PC-9 (cell line): ENCODE results near the gene MLN. TPM values are rescaled to one million over a fixed set of nuclear protein-coding genes. Genes with fewer than 3 reads are reported as not detected.
A peak's percentile ranks its signal among the peaks of the same experiment; 100 is the strongest.

Source experiments
- BruUV-seq: library from RNA; stranded (reverse); fragments of 400-500 nt; replicated peaks from 2 replicates; lab custom pipeline; 2021; lab: Mats Ljungman, UMichigan
- CTCF ChIA-PET: fragments of 300-600 bp; sonication (Branson Sonifier 250); formaldehyde crosslinking; loops from one replicate; lab custom pipeline; 2022; ENCODE audit warnings: antibody characterized with exemption; lab: Charles Lee
- POLR2A ChIA-PET: fragments of 300-600 bp; sonication (Branson Sonifier 250); formaldehyde crosslinking; loops from one replicate; lab custom pipeline; 2022; ENCODE audit warnings: antibody characterized with exemption; ENCODE audit not compliant: unreplicated experiment; lab: Charles Lee
- DNase-seq, 2 experiments: peaks; one replicate each; pipeline versions ENCODE4 v3.0.0 to v3.0.0-alpha.2; 2015 to 2022; ENCODE audit warnings: mixed read lengths in 1 of 2
- H2AFZ ChIP-seq: fragments of 200-600 bp; sonication (generic); 2 replicates; pipeline ENCODE4 v1.8.1; 2017; ENCODE audit warnings: antibody characterized with exemption
- H3F3A ChIP-seq: fragments of 200-600 bp; sonication (generic); 2 replicates; pipeline ENCODE4 v1.8.1; 2017; ENCODE audit warnings: antibody characterized with exemption, mild to moderate bottlenecking, low read depth; ENCODE audit not compliant: insufficient read depth
- H3K27ac ChIP-seq: fragments of 200-600 bp; sonication (generic); 2 replicates; pipeline ENCODE4 v1.6.1; 2016; ENCODE audit warnings: mixed run types
- H3K27me3 ChIP-seq: fragments of 200-600 bp; sonication (generic); 2 replicates; pipeline ENCODE4 v1.6.1; 2016; ENCODE audit warnings: low read depth, mixed run types; ENCODE audit not compliant: insufficient read depth
- H3K36me3 ChIP-seq: fragments of 200-600 bp; sonication (generic); 2 replicates; pipeline ENCODE4 v1.6.1; 2016; ENCODE audit warnings: low read depth, mixed run types
- H3K4me1 ChIP-seq: fragments of 200-600 bp; sonication (generic); replicated peaks from 2 replicates; pipeline ENCODE4 v1.6.1; 2016; ENCODE audit warnings: mixed run types; ENCODE audit not compliant: insufficient read depth
- H3K4me2 ChIP-seq: fragments of 200-600 bp; sonication (generic); 2 replicates; pipeline ENCODE4 v1.6.1; 2017; ENCODE audit warnings: mixed run types
- H3K4me3 ChIP-seq: fragments of 200-600 bp; sonication (generic); 2 replicates; pipeline ENCODE4 v1.6.1; 2016; ENCODE audit warnings: mixed run types
- H3K79me2 ChIP-seq: fragments of 200-600 bp; sonication (generic); 2 replicates; pipeline ENCODE4 v1.6.1; 2017; ENCODE audit warnings: low read depth, mixed run types
- H3K9me2 ChIP-seq: fragments of 200-600 bp; sonication (generic); 2 replicates; pipeline ENCODE4 v1.8.1; 2017; ENCODE audit warnings: mild to moderate bottlenecking; ENCODE audit not compliant: insufficient read depth
- H3K9me3 ChIP-seq: fragments of 200-600 bp; sonication (generic); 2 replicates; pipeline ENCODE4 v1.8.1; 2016; ENCODE audit warnings: low read depth; ENCODE audit not compliant: insufficient read depth
- H4K20me1 ChIP-seq: fragments of 200-600 bp; sonication (generic); 2 replicates; pipeline ENCODE4 v1.8.1; 2017; ENCODE audit not compliant: insufficient read depth
- CTCF ChIP-seq: fragments of 200-600 bp; sonication (generic); conservative IDR thresholded peaks from 2 replicates; pipeline ENCODE4 v1.6.1; 2017; ENCODE audit warnings: mixed run types, antibody characterized with exemption, mild to moderate bottlenecking, moderate library complexity
- EZH2 ChIP-seq: fragments of 200-600 bp; sonication (generic); IDR thresholded peaks from 2 replicates; pipeline ENCODE4 v1.8.0; 2017; ENCODE audit warnings: antibody characterized with exemption, low read depth
- intact Hi-C: fragments of 100-400 bp; cut with micrococcal nuclease; formaldehyde crosslinking; loops from one replicate; pipeline ENCODE4 v1.10.0; 2022; ENCODE audit not compliant: unreplicated experiment
- total RNA-seq: library from RNA; stranded (reverse); gene quantifications from 2 replicates; pipeline ENCODE4 v1.2.3, GENCODE V29; 2021

Gene MLN
- total RNA-seq, 1 experiment from 2014 or later, result not detected

GRCh38 chr6:33790379-33790778 is 13.4 kb downstream of the MLN start:
- H2AFZ ChIP-seq, result no peak overlapping the region
- H3K9me2 ChIP-seq, result no peaks in the 10 kb centered on the region
- no peak overlapping the region for H3K27ac ChIP-seq
- BruUV-seq, result no TSS peak
- CTCF ChIA-PET, result no interaction called here
- peaks cover 29% of the 10 kb centered on the region for H3K79me2 ChIP-seq
- H3K4me3 ChIP-seq, result no peak overlapping the region
- H3K4me2 ChIP-seq, result no peak overlapping the region
- peaks cover 12% of the 10 kb centered on the region for H3F3A ChIP-seq
- no peak for TF ChIP-seq EZH2
- no peak for TF ChIP-seq CTCF
- DNase-seq, result no peak
- intact Hi-C loops, result no loop called here
- 0 out of 2 replicates have a peak, but pooled peaks cover 4% of the 10 kb centered on the region for H3K36me3 ChIP-seq
- no peaks in the 10 kb centered on the region for H3K27me3 ChIP-seq
- H3K4me1 ChIP-seq, result peaks cover 31% of the 10 kb centered on the region
- H4K20me1 ChIP-seq, result peaks cover 10% of the 10 kb centered on the region; the same call in 1 of the 2 replicates
- POLR2A ChIA-PET, result no interaction called here
- H3K9me3 ChIP-seq, result no peaks in the 10 kb centered on the region

- H3K9me3 ChIP-seq, result no peaks in the 10 kb centered on the region
- POLR2A ChIA-PET, result no interaction called here
- peaks cover 35% of the 10 kb centered on the region for H3K79me2 ChIP-seq
Measured at GRCh38 chr6:33789550-33789895, 14.3 kb downstream of the MLN start.

More at GRCh38 chr6:33789550-33789895, 14.3 kb downstream of the MLN start:
- peak overlapping the region; percentile 94 for H3K4me2 ChIP-seq
- no peak for DNase-seq
- H3K27me3 ChIP-seq, result no peaks in the 10 kb centered on the region
- CTCF ChIA-PET, result no interaction called here
- no peak overlapping the region; the same call in 1 of the 2 replicates for H3K27ac ChIP-seq
- H2AFZ ChIP-seq, result peak overlapping the region; percentile 95
- peaks cover 11% of the 10 kb centered on the region for H3F3A ChIP-seq
- TSS peak; percentile 58 for BruUV-seq
- H3K4me1 ChIP-seq, result peaks cover 23% of the 10 kb centered on the region
- TF ChIP-seq CTCF, result no peak
- no peak for TF ChIP-seq EZH2
- 0 out of 2 replicates have a peak, but pooled peaks cover 7% of the 10 kb centered on the region for H3K36me3 ChIP-seq
- intact Hi-C loops, result loop anchor here (2.0 to 10.0 kb wide), 2 partner anchors 51 to 455 kb away; partner anchors contain the start of gene SMIM29
- H3K4me3 ChIP-seq, result peak overlapping the region; percentile 96
- H3K9me2 ChIP-seq, result no peaks in the 10 kb centered on the region
- peaks cover 13% of the 10 kb centered on the region for H4K20me1 ChIP-seq
